Nephron (organoid): ENCODE data around the gene TBL1X.

Experiments used
- H3K27ac Mint-ChIP-seq, 3 experiments: 2 replicates each; pipeline ENCODE4 v1.8.0; 2020; ENCODE audit warnings: mixed read lengths in 3 of 3, mild to moderate bottlenecking in 2 of 3, moderate library complexity in 1 of 3
- H3K27me3 Mint-ChIP-seq: 2 replicates; pipeline ENCODE4 v1.8.0; 2021; ENCODE audit warnings: low read depth, mild to moderate bottlenecking, moderate library complexity, mixed read lengths
- H3K36me3 Mint-ChIP-seq: 2 replicates; pipeline ENCODE4 v1.8.0; 2020; ENCODE audit warnings: low read depth, mixed read lengths
- H3K4me1 Mint-ChIP-seq: 2 replicates; pipeline ENCODE4 v1.8.0; 2020; ENCODE audit warnings: mixed read lengths
- H3K4me3 Mint-ChIP-seq, 3 experiments: 2 replicates each; pipeline ENCODE4 v1.8.0; 2020; ENCODE audit warnings: mild to moderate bottlenecking in 3 of 3, mixed read lengths in 3 of 3, moderate library complexity in 2 of 3
- H3K9me3 Mint-ChIP-seq: 2 replicates; pipeline ENCODE4 v1.8.0; 2020; ENCODE audit warnings: mixed read lengths
- TF ChIP-seq, protein P1 (sequence below), 3 experiments: fragments of 200-600 bp; sonication (generic); IDR thresholded peaks; one replicate each; pipeline ENCODE4 v1.5.0; 2021; ENCODE audit warnings: antibody characterized with exemption in 3 of 3; ENCODE audit not compliant: unreplicated experiment in 3 of 3

The TBL1X gene

GRCh38 chrX:9698576-9698975 lies 233.7 kb downstream of the TBL1X start:
- H3K36me3 Mint-ChIP-seq, result peaks cover 80% of the 10 kb centered on the region
- no peak overlapping the region for H3K27ac Mint-ChIP-seq
- no peaks in the 10 kb centered on the region for H3K4me1 Mint-ChIP-seq
- TF ChIP-seq, protein P1, sequence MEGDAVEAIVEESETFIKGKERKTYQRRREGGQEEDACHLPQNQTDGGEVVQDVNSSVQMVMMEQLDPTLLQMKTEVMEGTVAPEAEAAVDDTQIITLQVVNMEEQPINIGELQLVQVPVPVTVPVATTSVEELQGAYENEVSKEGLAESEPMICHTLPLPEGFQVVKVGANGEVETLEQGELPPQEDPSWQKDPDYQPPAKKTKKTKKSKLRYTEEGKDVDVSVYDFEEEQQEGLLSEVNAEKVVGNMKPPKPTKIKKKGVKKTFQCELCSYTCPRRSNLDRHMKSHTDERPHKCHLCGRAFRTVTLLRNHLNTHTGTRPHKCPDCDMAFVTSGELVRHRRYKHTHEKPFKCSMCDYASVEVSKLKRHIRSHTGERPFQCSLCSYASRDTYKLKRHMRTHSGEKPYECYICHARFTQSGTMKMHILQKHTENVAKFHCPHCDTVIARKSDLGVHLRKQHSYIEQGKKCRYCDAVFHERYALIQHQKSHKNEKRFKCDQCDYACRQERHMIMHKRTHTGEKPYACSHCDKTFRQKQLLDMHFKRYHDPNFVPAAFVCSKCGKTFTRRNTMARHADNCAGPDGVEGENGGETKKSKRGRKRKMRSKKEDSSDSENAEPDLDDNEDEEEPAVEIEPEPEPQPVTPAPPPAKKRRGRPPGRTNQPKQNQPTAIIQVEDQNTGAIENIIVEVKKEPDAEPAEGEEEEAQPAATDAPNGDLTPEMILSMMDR (IDR thresholded peaks at IDR 0.05; ENCODE audit: unreplicated experiment in 3 of 3), result no peak
- H3K9me3 Mint-ChIP-seq, result peaks cover 27% of the 10 kb centered on the region
- no peak overlapping the region for H3K4me3 Mint-ChIP-seq
- H3K27me3 Mint-ChIP-seq, result no peaks in the 10 kb centered on the region

DNA sequence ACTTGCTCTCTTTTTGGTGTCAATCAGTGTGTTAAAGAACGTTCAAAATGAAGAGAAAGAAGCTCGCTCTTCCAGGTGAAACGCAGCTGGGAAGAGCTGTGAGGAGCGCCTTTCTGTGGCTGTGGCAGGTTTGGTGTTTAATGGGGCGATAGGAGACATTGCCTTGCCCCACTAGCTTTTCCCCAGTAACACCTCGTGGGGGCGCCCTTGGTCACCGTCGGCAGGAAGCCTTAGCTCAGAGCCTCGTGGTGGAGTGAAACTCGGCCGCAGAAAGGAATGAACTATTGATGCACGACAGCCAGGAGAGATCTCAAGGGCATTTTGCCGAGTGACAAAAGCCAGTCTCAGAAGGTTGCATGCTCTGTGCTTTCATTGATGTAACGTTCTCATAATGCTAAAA lies 235.7 kb downstream of the TBL1X start:
- Mint-ChIP-seq H3K27ac (no peak overlapping the region), H3K36me3 (peaks cover 82% of the 10 kb centered on the region), H3K9me3 (peaks cover 34% of the 10 kb centered on the region), H3K4me1 (no peaks in the 10 kb centered on the region), H3K27me3 (no peaks in the 10 kb centered on the region), H3K4me3 (no peak overlapping the region)
- TF ChIP-seq, protein P1 (IDR thresholded peaks at IDR 0.05; ENCODE audit: unreplicated experiment in 3 of 3), result no peak

DNA sequence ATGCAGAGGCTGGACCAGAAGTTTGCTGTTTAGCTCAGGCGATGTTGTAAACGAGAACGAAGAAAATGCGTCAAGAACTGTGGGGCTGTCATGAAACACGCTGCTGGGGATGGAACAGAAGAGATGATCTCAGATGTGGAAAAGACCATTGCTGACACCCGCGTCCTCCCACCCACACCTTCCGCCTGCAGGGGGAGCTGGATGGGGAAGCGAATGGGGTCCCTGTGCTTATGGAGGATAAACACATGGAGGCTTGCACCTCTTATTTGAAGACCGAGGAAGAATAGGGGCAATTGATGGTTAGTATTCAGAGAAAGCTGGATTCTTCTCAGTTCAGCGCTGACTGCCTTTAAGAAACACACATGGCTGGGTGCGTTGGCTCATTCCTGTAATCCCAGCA lies 236.9 kb downstream of the TBL1X start:
- no peaks in the 10 kb centered on the region for H3K4me1 Mint-ChIP-seq
- H3K9me3 Mint-ChIP-seq, result peaks cover 36% of the 10 kb centered on the region
- H3K4me3 Mint-ChIP-seq, result no peak overlapping the region
- H3K27me3 Mint-ChIP-seq, result no peaks in the 10 kb centered on the region
- peaks cover 82% of the 10 kb centered on the region for H3K36me3 Mint-ChIP-seq
- TF ChIP-seq, protein P1 (IDR thresholded peaks at IDR 0.05; ENCODE audit: unreplicated experiment in 3 of 3), result no peak
- no peak overlapping the region for H3K27ac Mint-ChIP-seq

DNA sequence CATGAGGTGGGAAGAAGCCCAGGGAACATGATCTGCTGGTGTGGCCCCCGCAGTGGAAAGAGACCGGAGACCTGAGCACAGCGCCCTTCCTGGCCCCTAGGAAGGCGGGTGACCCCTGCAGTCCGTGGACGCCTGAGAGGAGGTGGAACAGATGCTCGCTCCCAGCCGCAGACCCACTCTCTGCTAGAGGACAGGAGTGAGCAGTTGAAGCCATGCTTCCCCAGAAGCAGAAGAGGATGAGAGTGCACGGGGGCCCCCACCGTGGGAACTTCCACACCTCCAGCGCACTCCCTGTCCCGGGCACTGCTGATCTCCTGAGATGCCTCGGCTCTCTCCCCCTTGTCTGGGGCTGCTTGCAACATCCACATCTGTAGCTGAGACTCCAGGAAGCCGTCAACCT lies 238.5 kb downstream of the TBL1X start:
- peaks cover 86% of the 10 kb centered on the region for H3K36me3 Mint-ChIP-seq
- H3K4me1 Mint-ChIP-seq, result no peaks in the 10 kb centered on the region
- H3K9me3 Mint-ChIP-seq, result peaks cover 35% of the 10 kb centered on the region
- no peak overlapping the region for H3K4me3 Mint-ChIP-seq
- no peaks in the 10 kb centered on the region for H3K27me3 Mint-ChIP-seq
- TF ChIP-seq, protein P1 (IDR thresholded peaks at IDR 0.05; ENCODE audit: unreplicated experiment in 3 of 3), result no peak
- H3K27ac Mint-ChIP-seq, result no peak overlapping the region

GRCh38 chrX:9704876-9705465 lies 240.1 kb downstream of the TBL1X start:
- Mint-ChIP-seq H3K27me3 (peaks cover 3% of the 10 kb centered on the region), H3K9me3 (peaks cover 29% of the 10 kb centered on the region), H3K36me3 (peaks cover 87% of the 10 kb centered on the region), H3K4me3 (no peak overlapping the region), H3K4me1 (peaks cover 6% of the 10 kb centered on the region), H3K27ac (no peak overlapping the region)
- TF ChIP-seq, protein P1 (IDR thresholded peaks at IDR 0.05; ENCODE audit: unreplicated experiment in 3 of 3), result no peak

- Mint-ChIP-seq H3K36me3 (peaks cover 87% of the 10 kb centered on the region), H3K27me3 (peaks cover 3% of the 10 kb centered on the region), H3K4me1 (peaks cover 6% of the 10 kb centered on the region), H3K27ac (no peak overlapping the region), H3K4me3 (no peak overlapping the region), H3K9me3 (peaks cover 26% of the 10 kb centered on the region)
- TF ChIP-seq, protein P1 (IDR thresholded peaks at IDR 0.05; ENCODE audit: unreplicated experiment in 3 of 3), result no peak
Measured at GRCh38 chrX:9706421-9706820, 241.6 kb downstream of the TBL1X start.
